ENCODE data around the gene CAND2.
"Not testable (repeated sequence)": the region's sequence is repeated elsewhere in the genome, so short reads cannot be mapped to it uniquely, and the experiment has no call there.

Gene CAND2

DNA sequence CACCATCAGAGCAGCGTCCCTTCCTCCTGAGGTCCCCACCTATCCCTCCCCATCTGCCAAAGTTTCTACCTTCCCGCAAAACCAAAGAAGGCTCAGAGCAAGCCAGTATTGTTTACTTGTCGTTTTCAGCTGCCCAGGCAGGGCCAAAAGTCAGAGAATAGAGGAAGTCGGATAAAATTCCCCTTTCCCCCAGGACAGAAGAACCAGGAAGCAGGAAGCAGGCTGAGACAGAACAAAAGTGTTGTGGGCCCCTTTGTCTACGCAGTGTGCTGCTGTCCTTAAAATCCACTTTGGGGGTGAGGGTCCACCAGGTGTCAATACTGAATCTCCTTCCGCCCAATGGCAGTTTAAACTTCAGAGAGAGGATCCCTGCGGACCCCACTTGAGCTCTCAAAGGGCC lies 63.4 kb downstream of the CAND2 start:
- DNase-seq (ENCODE audit: low read depth in 2 of 2): no peak

DNA sequence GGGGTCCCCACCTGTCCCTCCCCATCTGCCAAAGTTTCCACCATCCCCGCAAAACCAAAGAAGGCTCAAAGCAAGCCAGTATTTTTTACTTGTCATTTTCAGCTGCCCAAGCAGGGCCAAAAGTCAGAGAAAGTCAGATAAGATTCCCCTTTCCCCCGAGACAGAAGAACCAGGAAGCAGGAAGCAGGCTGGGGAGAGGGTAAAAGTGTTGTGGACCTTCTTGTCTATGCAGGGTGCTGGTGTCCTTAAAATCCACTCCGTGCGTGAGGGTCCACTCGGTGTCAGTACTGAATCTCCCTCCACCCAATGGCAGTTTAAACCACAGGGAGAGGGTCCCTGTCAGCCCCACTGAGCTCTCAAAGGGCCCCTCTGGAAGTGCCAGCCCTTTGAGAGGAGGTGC lies 65.1 kb downstream of the CAND2 start:
- DNase-seq (ENCODE audit: low read depth in 2 of 2): no peak

DNA sequence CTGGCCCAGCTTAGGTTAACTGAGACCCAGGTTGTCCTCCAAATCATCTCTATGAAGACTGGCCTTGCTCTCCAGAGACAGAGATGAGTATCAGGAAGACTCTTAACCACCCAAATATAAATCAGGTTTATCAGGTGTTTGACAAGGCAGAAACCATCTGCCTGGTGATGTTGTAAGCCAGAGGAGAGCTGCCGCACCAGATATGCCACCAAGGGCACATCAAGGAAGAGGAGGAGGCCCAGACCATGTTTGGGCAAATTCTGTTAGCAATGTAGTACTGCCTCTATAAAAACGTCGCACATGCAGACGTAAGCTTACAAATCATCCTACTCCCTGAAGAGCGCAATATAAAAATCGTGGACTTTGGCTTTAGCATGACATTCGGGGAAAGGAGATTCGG lies 65.9 kb downstream of the CAND2 start:
- DNase-seq (ENCODE audit: low read depth in 2 of 2): no peak

DNA sequence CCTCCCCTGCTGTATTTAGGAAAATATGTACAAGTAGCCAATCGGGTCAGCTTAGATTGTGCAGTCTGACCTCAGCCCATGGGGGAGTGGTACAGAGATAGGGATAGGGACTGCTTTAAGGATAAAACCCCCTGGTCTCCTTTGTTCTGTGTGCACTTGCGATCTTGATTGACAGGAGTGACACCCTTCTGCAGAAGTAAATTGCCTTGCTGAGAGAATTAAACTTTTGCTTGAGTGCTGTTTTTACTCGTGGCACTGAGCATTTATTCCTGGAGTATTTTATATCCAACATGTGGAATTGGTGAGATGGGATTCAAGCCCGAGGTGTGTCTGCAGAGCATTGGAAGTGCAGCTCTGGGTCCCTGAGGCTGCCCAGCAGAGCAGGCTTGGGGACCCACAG lies 68.8 kb downstream of the CAND2 start:
- DNase-seq (ENCODE audit: low read depth in 2 of 2): no peak

DNA sequence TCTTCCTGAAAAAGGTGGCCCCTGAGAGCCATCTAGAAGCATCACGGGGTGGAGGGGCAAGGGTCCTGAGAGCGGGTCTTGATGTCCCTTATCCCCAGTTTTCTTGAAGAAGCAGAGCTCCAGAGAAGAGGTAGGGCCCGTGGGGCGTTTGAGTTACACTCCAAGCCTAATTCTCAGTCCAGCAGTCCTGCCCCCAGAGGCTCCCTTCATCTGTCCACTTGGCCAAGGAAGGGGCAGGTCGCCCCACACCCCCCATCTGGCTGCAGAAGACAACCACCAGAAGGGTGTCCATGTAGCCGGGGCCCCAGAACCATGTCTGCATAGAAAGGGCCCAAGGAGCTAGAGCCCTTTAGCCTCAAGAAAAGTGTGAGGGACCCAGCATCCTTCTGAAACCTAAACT lies 70.4 kb downstream of the CAND2 start:
- no peak for DNase-seq (ENCODE audit: low read depth in 2 of 2)

DNA sequence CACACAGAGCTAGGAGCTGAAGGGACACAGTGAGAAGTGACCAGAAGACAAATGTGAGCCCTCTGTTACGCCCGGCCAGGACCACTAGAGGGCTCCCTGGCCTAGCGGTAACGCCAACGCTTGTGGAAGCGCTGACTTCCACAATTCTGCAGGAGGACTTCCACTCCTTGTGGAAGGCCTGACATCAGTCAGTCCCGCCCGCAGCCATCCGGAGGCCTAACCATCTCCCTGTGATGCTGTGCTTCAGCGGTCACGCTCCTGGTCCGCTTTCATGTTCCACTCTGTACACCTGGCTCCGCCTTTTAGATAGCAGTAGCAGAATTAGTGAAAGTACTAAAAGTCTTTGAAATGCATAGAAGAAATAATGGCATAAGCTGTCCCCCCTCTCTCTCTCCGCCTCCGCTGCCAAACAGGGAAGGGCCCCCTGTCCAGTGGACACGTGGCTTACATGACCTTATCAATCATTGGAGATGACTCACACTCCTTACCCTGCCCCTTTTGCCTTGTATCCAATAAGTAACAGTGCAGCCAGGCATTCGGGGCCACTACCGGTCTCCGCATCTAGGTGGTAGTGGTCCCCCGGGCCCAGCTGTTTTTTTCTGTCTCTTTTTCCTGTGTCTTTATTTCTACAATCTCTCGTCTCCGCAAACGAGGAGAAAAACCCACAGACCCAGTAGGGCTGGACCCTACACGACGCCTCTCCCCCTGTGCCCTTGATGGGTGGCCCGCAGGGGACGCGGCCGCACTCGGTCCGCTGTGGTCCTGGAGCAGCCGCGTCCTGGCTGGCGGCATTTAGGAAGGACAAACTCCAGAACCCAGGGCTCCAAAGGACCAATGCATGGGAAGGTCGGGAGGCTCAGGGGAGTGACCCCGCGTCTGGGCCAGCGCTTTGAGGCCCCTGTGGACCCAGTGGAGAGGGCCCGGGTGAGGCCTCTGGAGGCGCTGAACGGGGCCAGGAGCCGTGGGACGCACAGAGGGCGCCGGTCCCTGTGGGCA lies 71.9 kb downstream of the CAND2 start:
- DNase-seq (ENCODE audit: low read depth in 2 of 2): peak in 1 of 2 donors; percentile 37

DNA sequence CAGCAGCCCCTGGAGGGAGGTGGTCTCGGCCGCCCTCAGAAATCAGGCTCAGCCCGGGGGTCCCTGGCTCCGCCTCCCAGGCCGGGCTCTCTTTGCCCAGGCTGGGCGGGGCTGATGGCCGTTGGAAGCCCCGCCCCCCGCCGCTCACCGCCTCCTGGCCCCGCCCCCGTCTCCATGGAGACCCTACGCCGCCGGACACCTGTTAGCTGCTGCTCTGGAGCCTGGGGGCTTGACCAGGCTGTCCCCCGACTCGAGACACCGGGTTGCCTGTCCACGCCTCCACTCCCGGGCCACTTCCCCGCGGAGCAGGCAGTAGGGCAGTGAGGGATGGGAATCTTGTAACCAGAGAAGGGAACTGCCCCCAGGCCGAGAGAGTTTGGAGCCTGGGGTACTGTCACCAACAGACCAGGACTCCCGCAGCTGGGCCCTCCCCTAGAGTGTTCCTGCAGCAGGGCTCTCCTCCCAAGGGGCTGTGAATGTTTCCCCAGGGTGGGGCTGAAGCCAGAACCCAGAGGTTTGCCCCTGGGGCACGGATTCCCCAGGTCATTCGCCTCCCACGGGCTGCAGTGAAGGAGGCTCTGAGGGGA lies 72.6 kb downstream of the CAND2 start:
- peak in 1 of 2 donors; percentile 9 for DNase-seq (ENCODE audit: low read depth in 2 of 2)

DNA sequence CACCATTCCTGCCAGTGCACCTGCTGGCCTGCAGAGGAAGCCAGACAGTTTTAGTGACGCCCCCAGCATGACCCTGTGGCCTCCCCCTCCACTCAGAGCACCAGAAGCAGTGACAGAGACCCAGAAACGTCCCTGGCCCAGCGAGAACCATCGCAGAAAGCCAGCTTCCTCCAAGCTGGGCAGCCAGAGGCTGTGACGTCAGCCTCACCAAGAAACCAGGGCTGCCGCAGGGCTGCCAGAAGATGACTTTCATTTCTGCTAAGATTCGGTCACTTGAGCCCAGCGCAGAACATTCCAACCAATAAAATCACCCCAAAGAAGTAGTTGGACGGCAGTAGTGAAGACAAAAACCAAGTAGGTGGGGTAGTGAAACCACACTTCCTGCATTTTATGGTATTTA lies 74.5 kb downstream of the CAND2 start:
- DNase-seq (ENCODE audit: low read depth in 2 of 2): peak in 1 of 2 donors; percentile 18

DNA sequence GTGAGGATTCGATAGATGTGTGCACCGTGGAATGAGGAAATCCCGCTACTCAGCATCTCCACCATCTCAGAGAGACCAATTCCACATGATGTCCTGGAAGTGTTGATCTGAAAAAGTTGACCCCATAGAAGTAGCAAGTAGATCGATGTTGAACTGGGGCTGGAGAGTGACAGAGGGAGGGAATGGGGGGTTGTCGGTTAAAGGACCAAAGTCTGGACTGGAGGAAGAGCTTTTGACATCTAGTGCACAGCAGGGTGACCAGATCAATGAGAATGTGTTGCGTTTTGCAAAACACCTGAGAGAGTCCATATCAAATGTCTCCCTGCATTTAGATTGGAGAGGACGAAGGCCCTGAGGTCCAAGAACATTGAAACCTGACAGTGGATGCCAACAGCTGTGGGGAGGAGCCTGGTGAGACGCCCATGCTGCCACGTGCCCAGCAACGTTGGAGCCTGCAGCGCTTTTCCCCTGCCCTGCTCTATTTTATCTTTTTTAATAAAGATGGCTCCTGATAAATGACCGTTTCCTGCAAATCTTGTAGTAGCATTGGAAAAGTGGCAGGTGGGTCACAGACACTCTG lies 75.0 kb downstream of the CAND2 start:
- DNase-seq (ENCODE audit: low read depth in 2 of 2): no peak

DNA sequence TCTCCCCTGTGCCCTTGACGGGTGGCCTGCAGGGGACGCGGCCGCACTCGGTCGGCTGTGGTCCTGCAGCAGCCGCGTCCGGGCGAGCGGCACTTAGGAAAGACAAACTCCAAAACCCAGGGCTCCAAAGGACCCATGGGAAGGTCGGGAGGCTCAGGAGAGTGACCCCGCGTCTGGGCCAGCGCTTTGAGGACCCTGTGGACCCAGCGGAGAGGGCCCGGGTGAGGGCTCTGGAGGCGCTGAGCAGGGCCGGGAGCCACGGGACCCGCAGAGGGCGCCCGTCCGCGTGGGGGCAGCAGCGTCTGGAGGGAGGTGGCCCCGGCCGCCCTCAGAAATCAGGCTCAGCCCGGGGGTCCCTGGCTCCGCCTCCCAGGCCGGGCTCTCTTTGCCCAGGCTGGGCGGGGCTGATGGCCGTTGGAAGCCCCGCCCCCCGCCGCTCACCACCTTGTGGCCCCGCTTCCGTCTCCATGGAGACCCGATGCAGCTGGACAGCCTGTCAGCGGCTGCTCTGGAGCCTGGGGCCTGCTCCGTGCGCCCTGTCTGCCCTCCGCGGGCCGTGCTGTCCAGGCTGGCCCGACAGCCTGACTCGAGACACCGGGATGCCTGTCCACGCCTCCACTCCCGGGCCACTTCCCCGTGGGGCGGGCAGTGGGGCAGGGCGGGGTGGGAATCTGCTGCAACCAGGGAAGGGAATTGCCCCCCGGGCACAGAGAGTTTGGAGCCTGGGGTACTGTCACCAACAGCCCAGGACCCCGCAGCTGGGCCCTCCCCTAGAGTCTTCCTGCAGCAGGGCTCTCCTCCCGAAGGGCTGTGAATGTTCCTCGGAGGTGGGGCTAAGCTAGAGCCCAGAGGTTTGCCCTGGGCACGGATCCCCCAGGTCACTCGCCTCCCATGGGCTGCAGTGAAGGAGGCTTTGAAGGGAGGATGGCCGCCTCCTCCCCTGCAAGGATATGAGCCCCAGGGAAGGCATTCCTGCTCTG lies 79.7 kb downstream of the CAND2 start:
- DNase-seq (ENCODE audit: low read depth in 2 of 2): no peak

DNA sequence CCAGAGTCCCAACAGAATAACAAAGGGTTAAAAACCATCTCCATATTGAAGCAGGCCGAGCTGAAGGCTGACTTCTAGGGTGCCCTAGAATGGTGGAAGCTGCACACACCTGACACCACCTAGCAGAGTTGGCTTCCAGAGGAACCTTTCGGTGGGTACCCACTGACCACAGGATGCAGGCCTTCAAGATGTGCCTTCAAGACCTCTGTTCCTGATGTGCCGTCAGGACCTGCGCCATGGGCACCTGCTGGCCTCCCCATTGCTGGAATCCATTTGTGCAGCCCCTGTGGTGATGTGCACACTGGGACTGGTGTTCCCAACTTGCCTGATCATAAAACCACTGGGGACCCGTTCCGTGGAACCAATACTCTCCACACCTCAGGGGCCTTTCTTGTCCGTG lies 80.6 kb downstream of the CAND2 start:
- DNase-seq (ENCODE audit: low read depth in 2 of 2): no peak

DNA sequence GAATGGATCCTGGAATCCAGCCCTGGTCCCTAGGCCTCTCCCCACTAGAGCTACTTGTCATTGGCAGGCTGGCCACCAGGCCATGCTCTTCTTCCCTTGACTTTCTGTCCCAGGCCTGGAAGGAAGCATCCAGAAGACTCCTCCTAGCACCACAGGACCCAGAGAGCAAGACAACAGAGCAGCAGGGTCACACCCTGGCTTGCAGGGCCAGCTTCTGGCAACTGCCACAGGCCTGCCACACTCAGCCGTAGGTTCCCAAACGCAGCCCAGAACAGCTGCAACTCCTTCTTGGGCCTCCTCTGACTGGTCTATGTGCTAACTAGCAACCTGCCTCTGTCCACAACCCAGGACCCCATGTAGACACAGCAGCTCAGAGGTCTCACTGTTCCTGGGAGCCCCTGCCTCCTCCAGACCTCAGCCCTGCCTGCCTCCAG lies 81.7 kb downstream of the CAND2 start:
- DNase-seq (ENCODE audit: low read depth in 2 of 2): no peak

DNA sequence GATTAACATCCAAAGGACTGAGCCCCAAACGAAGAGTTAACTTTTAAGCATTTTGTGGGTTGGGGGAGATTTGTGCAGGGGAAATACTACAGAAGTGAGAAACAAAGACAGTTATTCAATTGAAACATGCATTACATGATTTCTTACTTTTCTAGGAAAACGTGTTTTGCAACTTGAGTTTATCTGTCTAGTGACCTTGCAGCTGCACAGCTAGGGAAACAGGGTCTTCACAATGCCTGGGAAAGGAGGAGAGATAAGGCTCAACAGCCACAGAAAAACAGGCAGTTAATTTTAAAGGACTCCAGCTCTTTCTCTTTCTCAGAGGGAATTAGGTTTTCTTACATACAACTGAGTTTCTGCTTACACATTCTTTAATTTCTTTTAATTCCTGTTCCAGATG lies 82.3 kb downstream of the CAND2 start:
- DNase-seq (ENCODE audit: low read depth in 2 of 2): not testable (repeated sequence)

DNA sequence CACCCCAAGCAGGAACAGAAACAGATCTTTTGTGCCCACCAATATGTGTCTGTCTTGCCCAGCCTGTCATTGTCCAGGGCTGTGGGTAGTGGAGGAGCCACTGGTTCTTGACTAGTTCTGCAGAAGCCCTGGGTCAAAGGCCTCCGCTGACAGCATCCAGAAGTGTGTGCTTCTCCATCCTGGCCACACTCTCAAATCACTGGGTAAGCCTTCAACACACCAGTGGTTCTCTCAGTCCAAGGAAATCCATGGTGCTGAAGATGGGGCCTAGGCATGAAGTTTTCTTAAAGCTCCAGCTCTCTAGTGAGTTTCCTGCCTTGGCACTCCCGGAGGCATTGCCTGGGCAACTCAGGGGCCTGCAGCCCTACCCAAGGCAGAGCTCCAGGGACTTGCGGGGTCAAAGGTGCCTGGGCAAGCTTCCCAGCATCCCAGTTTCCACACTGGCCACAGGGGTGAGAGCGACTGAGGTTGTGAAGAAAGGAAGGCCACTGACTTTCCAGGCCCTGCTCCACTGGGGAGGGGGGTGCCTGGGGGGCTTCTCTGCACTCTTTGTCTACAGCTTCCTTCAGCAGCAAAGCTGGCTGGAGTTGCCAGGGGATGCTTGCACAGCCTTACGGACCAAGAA lies 82.8 kb downstream of the CAND2 start:
- no peak for DNase-seq (ENCODE audit: low read depth in 2 of 2)

DNA sequence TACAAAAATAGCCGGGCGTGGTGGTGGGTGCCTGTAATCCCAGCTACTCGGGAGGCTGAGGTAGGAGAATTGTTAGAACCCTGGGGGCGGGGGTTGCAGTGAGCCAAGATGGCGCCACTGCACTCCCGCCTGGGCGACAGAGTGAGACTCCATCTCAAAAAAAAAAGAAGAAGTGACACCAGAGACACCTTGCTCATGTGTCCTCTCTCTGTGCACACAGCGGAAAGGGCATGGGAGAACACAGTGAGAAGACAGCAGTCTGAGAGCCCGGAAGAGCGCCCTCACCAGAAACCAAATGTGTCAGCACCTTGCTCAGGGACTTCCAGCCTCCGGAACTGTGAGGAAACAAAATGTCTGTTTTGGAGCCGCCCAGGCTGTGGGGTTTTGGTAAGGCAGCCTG lies 85.4 kb downstream of the CAND2 start:
- DNase-seq (ENCODE audit: low read depth in 2 of 2): not testable (repeated sequence)

DNA sequence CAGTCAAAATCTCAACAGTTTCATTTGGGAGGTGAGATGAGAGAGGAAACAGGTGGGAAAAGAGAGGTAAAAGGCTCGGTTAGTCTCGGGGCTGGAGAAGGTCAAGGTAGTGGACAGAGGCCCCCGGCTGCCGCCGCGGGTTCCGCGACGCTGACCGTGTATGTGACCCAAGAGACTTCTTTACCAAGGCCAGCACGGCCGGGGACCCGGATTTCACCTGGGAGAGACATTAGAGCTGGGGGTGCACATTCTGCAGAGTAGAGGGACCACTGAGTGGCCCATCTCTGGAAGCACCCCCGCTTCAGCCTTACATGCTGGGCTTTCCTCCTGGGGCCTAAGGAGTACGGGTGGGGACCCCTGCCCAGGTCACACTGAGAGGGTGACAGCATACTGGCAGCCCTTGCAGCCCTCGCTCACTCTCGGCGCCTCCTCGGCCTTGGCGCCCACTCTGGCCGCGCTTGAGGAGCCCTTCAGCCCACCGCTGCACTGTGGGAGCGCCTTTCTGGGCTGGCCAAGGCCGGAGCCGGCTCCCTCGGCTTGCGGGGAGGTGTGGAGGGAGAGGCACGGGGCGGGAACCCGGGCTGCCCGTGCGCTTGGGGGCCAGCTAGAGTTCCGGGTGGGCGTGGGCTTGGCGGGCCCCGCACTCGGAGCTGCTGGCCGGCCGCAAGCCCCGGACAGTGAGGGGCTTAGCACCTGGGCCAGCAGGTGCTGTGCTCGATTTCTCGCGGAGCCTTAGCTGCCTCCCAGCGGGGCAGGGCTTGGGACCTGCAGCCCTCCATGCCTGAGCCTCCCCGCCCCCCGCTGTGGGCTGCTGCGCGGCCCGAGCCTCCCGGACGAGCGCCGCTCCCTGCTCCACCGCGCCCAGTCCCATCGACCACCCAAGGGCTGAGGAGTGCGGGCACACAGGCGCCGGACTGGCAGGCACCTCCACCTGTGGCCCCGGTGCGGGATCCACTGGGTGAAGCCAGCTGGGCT lies 86.1 kb downstream of the CAND2 start:
- no peak for DNase-seq (ENCODE audit: low read depth in 2 of 2)

DNA sequence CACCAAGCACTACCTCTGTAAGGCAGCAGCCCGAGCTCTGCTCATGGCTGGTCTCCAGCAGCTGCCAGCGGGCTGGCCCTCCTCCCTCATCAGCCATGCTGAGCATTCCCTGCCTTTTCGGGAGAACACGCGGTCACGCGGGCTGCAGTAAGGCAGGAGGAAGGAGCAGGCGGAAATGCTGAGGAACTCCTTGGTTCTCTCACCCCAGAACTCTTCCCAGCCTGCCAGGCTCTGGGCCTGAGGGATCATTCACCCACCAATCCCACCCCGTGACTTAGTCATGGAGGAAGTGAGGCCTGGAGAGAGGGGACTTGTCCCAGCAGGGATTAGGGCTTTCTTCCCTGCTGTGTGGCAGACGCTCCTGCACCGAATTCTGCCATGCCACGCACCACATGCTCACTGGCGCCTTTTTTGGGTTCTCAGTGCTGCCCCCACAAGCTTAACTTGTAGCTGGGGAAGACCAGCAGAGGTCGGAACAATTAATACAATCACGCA lies 87.8 kb downstream of the CAND2 start:
- DNase-seq (ENCODE audit: low read depth in 2 of 2): no peak
